Prostate gland (tissue), 2 donors: Measurements from ENCODE around the gene LENG8. TPM values are rescaled to one million over a fixed set of nuclear protein-coding genes. Genes with fewer than 3 reads are reported as not detected.

Source experiments
- DNase-seq: peaks from one replicate; pipeline ENCODE4 v3.0.0-alpha.2; 2019; ENCODE audit warnings: low spot score
- H3K27ac ChIP-seq, 2 donors: fragments of 200-600 bp; sonication (generic); 2 replicates each; pipeline ENCODE4 v1.5.1; 2017 to 2019
- H3K27me3 ChIP-seq: fragments of 200-600 bp; sonication (generic); replicated peaks from 2 replicates; pipeline ENCODE4 v1.5.1; 2019; ENCODE audit not compliant: insufficient read depth
- H3K36me3 ChIP-seq, 2 donors: fragments of 200-600 bp; sonication (generic); 1 replicate in 1 of 2; 2 replicates in 1 of 2; pipeline versions ENCODE4 v1.5.1 to v1.8.1; 2017 to 2019
- H3K4me1 ChIP-seq: fragments of 200-600 bp; sonication (generic); replicated peaks from 2 replicates; pipeline ENCODE4 v1.5.1; 2019
- H3K4me3 ChIP-seq, 2 donors: fragments of 200-600 bp; sonication (generic); 2 replicates each; pipeline ENCODE4 v1.5.1; 2017 to 2019
- H3K9me3 ChIP-seq: fragments of 200-600 bp; sonication (generic); 2 replicates; pipeline ENCODE4 v1.5.1; 2017
- CTCF ChIP-seq, 4 experiments: fragments of 200-600 bp in 2 of 4; fragments of 450-650 bp in 2 of 4; sonication (generic) in 2 of 4; IDR thresholded peaks; 1 replicate in 3 of 4; 2 replicates in 1 of 4; pipeline ENCODE4 v1.5.1; 2016 to 2019; ENCODE audit warnings: antibody characterized with exemption in 4 of 4, mild to moderate bottlenecking in 2 of 4, moderate library complexity in 2 of 4
- POLR2A ChIP-seq: fragments of 450-650 bp; IDR thresholded peaks from one replicate; pipeline ENCODE4 v1.6.1; 2016; ENCODE audit warnings: antibody characterized with exemption, mild to moderate bottlenecking
- POLR2AphosphoS5 ChIP-seq: sonication (generic); formaldehyde crosslinking; IDR thresholded peaks from one replicate; pipeline ENCODE4 v1.6.1; 2017; ENCODE audit warnings: antibody characterized with exemption
- WGBS: methylation state at CpG from one replicate; pipeline ENCODE4 v1.1.5; 2018; 5-methylcytosine and 5-hydroxymethylcytosine counted together
- intact Hi-C: fragments of 100-400 bp; cut with DNase I; formaldehyde crosslinking; loops from one replicate; pipeline ENCODE4 v1.14.2; 2022
- total RNA-seq, 2 donors: library from RNA; depleted of rRNA; stranded (reverse); fragments of >200 nt; gene quantifications; one replicate each; pipeline ENCODE4 v1.1.0, GENCODE V29; 2016

The LENG8 gene
- total RNA-seq, 2 donors from 2014 or later, result 111 to 292 TPM

GRCh38 chr19:54424201-54424600 lies 24.8 kb upstream of the LENG8 start:
- Histone ChIP-seq H3K4me1 (no peaks in the 10 kb centered on the region), H3K4me3 (no peak overlapping the region), H3K36me3 (no peaks in the 10 kb centered on the region), H3K27ac (no peak overlapping the region), H3K27me3 (peaks cover 15% of the 10 kb centered on the region), H3K9me3 (no peaks in the 10 kb centered on the region)
- no peak for DNase-seq
- intact Hi-C loops, result no loop called here
- TF ChIP-seq POLR2AphosphoS5 (no peak), CTCF (IDR thresholded peaks at IDR 0.05) (no peak)
- 92% methylated on average over 14 of the region's 14 CpGs for WGBS

DNA sequence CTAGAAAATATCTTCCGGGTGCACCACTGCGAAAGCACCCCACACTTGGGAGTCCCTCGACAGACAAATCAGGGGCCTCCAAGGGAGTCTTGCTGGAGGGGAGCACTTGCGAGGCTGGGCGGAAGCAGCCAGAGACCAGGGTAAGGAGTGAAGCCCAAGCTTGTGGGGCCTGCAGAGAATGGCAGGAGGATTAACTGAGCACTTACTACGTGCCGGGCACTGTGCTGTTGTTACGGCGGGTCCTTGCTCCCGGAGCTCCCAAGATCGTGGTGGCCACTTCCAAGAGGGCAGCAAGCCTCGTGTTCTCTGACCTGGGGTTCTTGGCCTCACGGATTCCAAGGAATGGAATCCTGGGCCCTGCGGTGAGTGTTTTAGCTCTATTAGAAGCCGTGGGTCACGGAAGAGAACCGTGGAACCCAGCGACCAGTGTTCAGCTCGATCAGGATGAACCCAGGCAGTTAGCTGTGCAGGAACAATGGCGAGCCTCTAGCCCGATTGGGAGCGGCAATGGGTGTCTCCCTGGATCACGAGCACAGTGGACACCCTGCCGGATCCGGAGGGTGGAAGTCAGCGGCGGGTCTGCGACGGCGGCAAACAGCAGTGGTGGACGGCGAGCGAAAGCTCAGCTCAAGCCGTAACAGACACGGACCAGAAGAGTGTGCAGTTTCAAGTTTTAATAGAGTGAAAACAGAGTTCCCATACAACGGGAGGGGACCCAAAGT lies 24.2 kb upstream of the LENG8 start:
- intact Hi-C loops, result no loop called here
- 88% methylated on average over 36 of the region's 36 CpGs for WGBS
- Histone ChIP-seq H3K9me3 (no peaks in the 10 kb centered on the region), H3K36me3 (no peaks in the 10 kb centered on the region), H3K27ac (no peak overlapping the region), H3K4me1 (no peaks in the 10 kb centered on the region), H3K4me3 (no peak overlapping the region), H3K27me3 (peaks cover 9% of the 10 kb centered on the region)
- no peak for DNase-seq
- no peak for TF ChIP-seq CTCF (IDR thresholded peaks at IDR 0.05)
- no peak for TF ChIP-seq POLR2A
- TF ChIP-seq POLR2AphosphoS5, result no peak

GRCh38 chr19:54425382-54425723 lies 23.6 kb upstream of the LENG8 start:
- H3K4me1 ChIP-seq, result no peaks in the 10 kb centered on the region
- H3K36me3 ChIP-seq, result no peaks in the 10 kb centered on the region
- H3K4me3 ChIP-seq, result no peak overlapping the region
- intact Hi-C loops, result no loop called here
- no peak overlapping the region for H3K27ac ChIP-seq
- TF ChIP-seq POLR2A, result no peak
- DNase-seq, result no peak
- H3K9me3 ChIP-seq, result no peaks in the 10 kb centered on the region
- 69% methylated on average over 5 of the region's 5 CpGs for WGBS
- peaks cover 4% of the 10 kb centered on the region for H3K27me3 ChIP-seq

- Histone ChIP-seq H3K27me3 (no peaks in the 10 kb centered on the region), H3K36me3 (no peaks in the 10 kb centered on the region), H3K27ac (no peak overlapping the region), H3K9me3 (no peaks in the 10 kb centered on the region), H3K4me3 (no peak overlapping the region), H3K4me1 (peaks cover 7% of the 10 kb centered on the region)
- TF ChIP-seq POLR2AphosphoS5 (no peak), CTCF (IDR thresholded peaks at IDR 0.05) (no peak), POLR2A (no peak)
- intact Hi-C loops, result no loop called here
- 55% methylated on average over 17 of the region's 17 CpGs for WGBS
- no peak for DNase-seq
These were observed 22.6 kb upstream of the LENG8 start for GRCh38 chr19:54426291-54426931.

DNA sequence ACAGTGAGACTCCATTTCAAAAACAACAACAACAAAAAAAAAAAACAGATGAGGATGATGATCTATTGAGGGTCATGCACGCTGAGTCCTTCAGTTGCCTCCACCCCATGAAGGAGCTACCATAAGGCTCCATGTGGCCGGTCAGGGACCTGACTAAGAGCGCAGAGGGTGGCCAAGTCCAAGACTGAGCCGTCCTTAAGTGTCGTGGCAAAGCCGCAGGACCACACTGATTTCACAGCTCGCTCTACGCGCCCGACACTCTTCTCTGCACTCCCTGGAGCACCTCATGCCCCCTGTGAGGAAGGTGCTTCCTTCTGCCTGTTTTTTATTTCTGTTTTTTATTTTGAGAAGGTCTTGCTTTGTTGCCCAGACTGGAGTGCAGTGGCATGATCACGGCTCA lies 21.4 kb upstream of the LENG8 start:
- Histone ChIP-seq H3K27me3 (no peaks in the 10 kb centered on the region), H3K9me3 (no peaks in the 10 kb centered on the region), H3K4me1 (peaks cover 7% of the 10 kb centered on the region), H3K36me3 (no peaks in the 10 kb centered on the region), H3K27ac (no peak overlapping the region), H3K4me3 (no peak overlapping the region)
- intact Hi-C loops, result no loop called here
- WGBS, result 89% methylated on average over 11 of the region's 11 CpGs
- TF ChIP-seq POLR2A (no peak), POLR2AphosphoS5 (no peak), CTCF (IDR thresholded peaks at IDR 0.05) (no peak)
- DNase-seq, result no peak
